DND-41 (cell line): ENCODE data around the gene LDLRAD2.

Experiments
- ATAC-seq: fragments of 200-7000 bp; cut with Tn5 transposase; 3 replicates; pipeline ENCODE4 v1.9.1; 2021; ENCODE audit warnings: low read depth; ENCODE audit not compliant: insufficient read depth
- DNase-seq: peaks from one replicate; pipeline ENCODE4 v3.0.0-alpha.2; 2020
- H2AFZ ChIP-seq: 2 replicates; pipeline ENCODE4 v1.6.0; 2012; ENCODE audit warnings: low read depth, low read length
- H3K27ac ChIP-seq: 2 replicates; pipeline ENCODE4 v1.5.1; 2012; ENCODE audit warnings: low read length, inconsistent platforms
- H3K27me3 ChIP-seq: fragments of 200-600 bp; sonication (generic); 2 replicates; pipeline ENCODE4 v1.6.0; 2012; ENCODE audit warnings: low read length, mild to moderate bottlenecking, inconsistent platforms; ENCODE audit not compliant: insufficient read depth, poor library complexity
- H3K36me3 ChIP-seq: 2 replicates; pipeline ENCODE4 v1.5.1; 2012; ENCODE audit warnings: low read length, inconsistent platforms; ENCODE audit not compliant: insufficient read depth
- H3K4me1 ChIP-seq: 2 replicates; pipeline ENCODE4 v1.5.1; 2012; ENCODE audit warnings: mild to moderate bottlenecking, low read length; ENCODE audit not compliant: insufficient read depth
- H3K4me2 ChIP-seq: 2 replicates; pipeline ENCODE4 v1.6.0; 2012; ENCODE audit warnings: mild to moderate bottlenecking, moderate library complexity, low read length, inconsistent platforms; ENCODE audit not compliant: insufficient read depth
- H3K4me3 ChIP-seq, 2 experiments: fragments of 200-600 bp in 1 of 2; shearing (Covaris generic) in 1 of 2; 2 replicates each; pipeline ENCODE4 v1.5.1; 2012 to 2016; ENCODE audit warnings: inconsistent platforms in 2 of 2, low read length in 2 of 2, mild to moderate bottlenecking in 2 of 2, low read depth in 1 of 2, moderate library complexity in 1 of 2
- H3K79me2 ChIP-seq: 2 replicates; pipeline ENCODE4 v1.6.0; 2012; ENCODE audit warnings: low read length, inconsistent platforms; ENCODE audit not compliant: insufficient read depth
- H3K9ac ChIP-seq: 2 replicates; pipeline ENCODE4 v1.6.0; 2012; ENCODE audit warnings: low read depth, mild to moderate bottlenecking, inconsistent platforms, low read length, moderate library complexity
- H3K9me3 ChIP-seq: 2 replicates; pipeline ENCODE4 v1.5.1; 2012; ENCODE audit warnings: low read length, moderate library complexity, mild to moderate bottlenecking, inconsistent platforms; ENCODE audit not compliant: insufficient read depth, severe bottlenecking
- H4K20me1 ChIP-seq: 2 replicates; pipeline ENCODE4 v1.6.0; 2012; ENCODE audit warnings: low read length; ENCODE audit not compliant: insufficient read depth
- EZH2 ChIP-seq: IDR thresholded peaks from 3 replicates; pipeline ENCODE4 v1.6.1; 2012; ENCODE audit warnings: borderline replicate concordance, low read depth, mild to moderate bottlenecking, moderate library complexity, low read length, inconsistent platforms; ENCODE audit not compliant: severe bottlenecking
- TF ChIP-seq, protein P1 (sequence below): IDR thresholded peaks from 2 replicates; pipeline ENCODE4 v1.5.1; 2012; ENCODE audit warnings: borderline replicate concordance, low read length, moderate library complexity, mild to moderate bottlenecking; ENCODE audit not compliant: poor library complexity, severe bottlenecking; ENCODE audit errors: extremely low read depth

The LDLRAD2 gene

DNA sequence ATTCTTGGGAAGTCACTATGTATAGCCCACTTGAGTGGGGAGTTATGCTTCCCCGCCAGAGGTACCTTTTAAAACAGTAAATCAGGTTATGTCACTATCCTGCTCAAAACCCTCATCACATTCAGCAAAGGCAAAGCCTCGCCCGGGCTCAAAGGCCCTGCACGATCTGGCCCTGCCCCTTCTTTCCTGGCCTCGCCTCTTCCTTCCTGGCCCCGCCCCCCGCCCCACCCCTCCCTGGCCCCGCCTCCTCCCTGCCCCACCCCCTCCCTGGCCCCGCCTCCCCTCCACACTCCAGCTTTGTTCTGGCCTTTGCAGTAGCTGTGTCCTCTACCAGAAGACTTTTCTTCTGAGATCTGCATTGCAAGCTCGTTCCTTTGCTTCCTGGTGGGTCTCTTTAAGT is 6.6 kb downstream of the LDLRAD2 start:
- DNase-seq (peak; percentile 58), ATAC-seq (peak; percentile 89)
- Histone ChIP-seq H3K27ac (no peak overlapping the region), H3K4me2 (no peak overlapping the region), H3K4me3 (no peak overlapping the region), H3K27me3 (no peaks in the 10 kb centered on the region), H2AFZ (no peak overlapping the region), H3K9ac (no peak overlapping the region), H3K9me3 (no peaks in the 10 kb centered on the region), H3K79me2 (no peaks in the 10 kb centered on the region), H3K36me3 (no peaks in the 10 kb centered on the region), H3K4me1 (0 out of 2 replicates have a peak, but pooled peaks cover 4% of the 10 kb centered on the region), H4K20me1 (peaks cover 3% of the 10 kb centered on the region)
- no peak for TF ChIP-seq EZH2

DNA sequence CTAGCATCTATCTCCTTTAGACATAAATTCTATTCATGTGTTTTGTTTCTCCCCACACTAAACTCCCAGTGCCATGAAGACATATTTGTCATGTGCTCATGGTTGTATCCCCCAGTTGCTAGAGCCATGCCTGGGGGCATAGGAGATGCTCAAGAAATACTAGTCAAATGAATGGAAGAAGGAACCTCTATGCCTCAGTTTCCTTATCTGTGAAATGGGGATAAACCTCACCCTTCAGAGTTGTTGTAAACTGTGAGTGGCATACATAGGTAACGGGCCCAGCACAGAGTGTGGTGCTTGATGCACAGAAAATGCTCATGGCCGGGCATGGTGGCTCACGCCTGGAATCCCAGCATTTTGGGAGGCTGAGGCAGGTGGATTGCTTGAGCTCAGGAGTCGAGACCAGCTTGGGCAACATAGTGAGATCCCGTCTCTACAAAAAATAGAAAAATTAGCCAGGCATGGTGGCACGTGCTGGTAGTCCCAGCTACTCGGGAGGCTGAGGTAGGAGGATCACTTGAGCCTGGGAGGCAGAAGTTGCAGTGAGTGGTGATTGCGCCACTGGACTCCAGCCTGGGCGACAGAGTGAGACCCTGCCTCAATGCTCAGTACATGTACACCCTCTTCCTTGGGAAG is 8.7 kb downstream of the LDLRAD2 start:
- TF ChIP-seq, protein P1, sequence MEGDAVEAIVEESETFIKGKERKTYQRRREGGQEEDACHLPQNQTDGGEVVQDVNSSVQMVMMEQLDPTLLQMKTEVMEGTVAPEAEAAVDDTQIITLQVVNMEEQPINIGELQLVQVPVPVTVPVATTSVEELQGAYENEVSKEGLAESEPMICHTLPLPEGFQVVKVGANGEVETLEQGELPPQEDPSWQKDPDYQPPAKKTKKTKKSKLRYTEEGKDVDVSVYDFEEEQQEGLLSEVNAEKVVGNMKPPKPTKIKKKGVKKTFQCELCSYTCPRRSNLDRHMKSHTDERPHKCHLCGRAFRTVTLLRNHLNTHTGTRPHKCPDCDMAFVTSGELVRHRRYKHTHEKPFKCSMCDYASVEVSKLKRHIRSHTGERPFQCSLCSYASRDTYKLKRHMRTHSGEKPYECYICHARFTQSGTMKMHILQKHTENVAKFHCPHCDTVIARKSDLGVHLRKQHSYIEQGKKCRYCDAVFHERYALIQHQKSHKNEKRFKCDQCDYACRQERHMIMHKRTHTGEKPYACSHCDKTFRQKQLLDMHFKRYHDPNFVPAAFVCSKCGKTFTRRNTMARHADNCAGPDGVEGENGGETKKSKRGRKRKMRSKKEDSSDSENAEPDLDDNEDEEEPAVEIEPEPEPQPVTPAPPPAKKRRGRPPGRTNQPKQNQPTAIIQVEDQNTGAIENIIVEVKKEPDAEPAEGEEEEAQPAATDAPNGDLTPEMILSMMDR, result no peak
- no peak for TF ChIP-seq EZH2
- H3K9ac ChIP-seq, result no peak overlapping the region
- H3K9me3 ChIP-seq, result no peaks in the 10 kb centered on the region
- H3K36me3 ChIP-seq, result no peaks in the 10 kb centered on the region
- H3K79me2 ChIP-seq, result no peaks in the 10 kb centered on the region
- H3K4me2 ChIP-seq, result no peak overlapping the region
- ATAC-seq (no peak), DNase-seq (no peak)
- H3K4me3 ChIP-seq, result no peak overlapping the region
- no peaks in the 10 kb centered on the region for H3K27me3 ChIP-seq
- H3K27ac ChIP-seq, result no peak overlapping the region
- H4K20me1 ChIP-seq, result peaks cover 3% of the 10 kb centered on the region
- 0 out of 2 replicates have a peak, but pooled peaks cover 4% of the 10 kb centered on the region for H3K4me1 ChIP-seq
- no peak overlapping the region for H2AFZ ChIP-seq

DNA sequence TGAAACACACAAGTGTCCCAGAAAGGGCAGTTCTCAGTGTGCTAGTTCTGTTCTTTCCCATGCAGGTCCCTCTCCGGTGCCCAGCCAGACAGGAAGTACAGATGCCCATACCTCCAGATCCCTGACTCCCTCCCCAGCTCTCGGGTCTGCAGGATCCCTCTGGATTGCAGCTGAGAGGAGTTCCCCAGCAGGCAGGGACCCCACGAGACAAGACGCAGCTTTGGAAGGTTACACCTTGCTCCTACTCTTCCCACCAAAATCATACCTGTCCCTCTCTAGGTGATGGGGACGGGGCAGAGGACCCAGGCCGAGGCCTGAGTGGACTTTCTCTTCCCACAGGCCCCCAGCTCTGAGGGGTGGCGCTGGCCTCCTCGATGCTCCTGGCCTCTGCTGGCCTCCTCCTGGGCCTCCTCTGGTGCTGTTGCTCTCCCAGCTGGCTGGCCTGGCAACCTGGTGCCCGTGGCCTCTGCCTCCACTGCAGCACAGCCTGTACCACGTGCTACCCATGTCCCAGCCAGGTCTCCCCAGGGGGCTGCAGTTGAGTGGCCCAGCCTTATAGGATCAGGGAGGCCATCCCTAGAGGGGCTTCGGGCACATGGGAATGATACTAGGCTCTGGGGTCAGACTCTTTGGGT is 9.4 kb downstream of the LDLRAD2 start:
- Histone ChIP-seq H3K36me3 (no peaks in the 10 kb centered on the region), H3K27ac (no peak overlapping the region), H3K9me3 (no peaks in the 10 kb centered on the region), H2AFZ (no peak overlapping the region), H4K20me1 (peaks cover 3% of the 10 kb centered on the region), H3K79me2 (no peaks in the 10 kb centered on the region), H3K4me3 (no peak overlapping the region), H3K9ac (no peak overlapping the region), H3K4me2 (no peak overlapping the region), H3K27me3 (no peaks in the 10 kb centered on the region), H3K4me1 (0 out of 2 replicates have a peak, but pooled peaks cover 4% of the 10 kb centered on the region)
- TF ChIP-seq, protein P1, result no peak
- TF ChIP-seq EZH2, result no peak
- ATAC-seq (no peak), DNase-seq (no peak)

DNA sequence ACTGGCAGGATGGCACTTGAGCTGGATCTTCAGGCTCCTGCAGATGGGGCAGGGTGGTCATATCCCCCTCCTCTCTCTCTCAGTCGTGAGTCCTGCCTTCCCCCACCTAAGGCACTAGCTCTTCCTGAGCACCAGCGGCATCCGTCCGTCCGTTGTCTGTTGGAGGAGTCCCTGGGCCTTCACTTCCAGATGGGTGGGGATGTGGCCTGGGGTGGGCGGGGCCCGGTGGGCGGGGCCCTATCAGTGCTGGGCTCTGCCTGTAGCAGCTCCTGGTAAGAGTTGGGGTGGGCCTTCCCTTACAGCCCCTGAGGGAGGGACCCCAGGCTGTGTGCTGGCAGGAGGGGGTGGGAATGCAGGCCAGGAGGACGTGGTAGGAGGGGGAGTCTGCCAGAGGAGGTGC is 10.3 kb downstream of the LDLRAD2 start:
- no peak overlapping the region for H3K4me2 ChIP-seq

More for the DNA sequence above, 10.3 kb downstream of the LDLRAD2 start:
- Histone ChIP-seq H3K9ac (no peak overlapping the region), H3K4me1 (0 out of 2 replicates have a peak, but pooled peaks cover 4% of the 10 kb centered on the region), H3K27ac (no peak overlapping the region), H3K79me2 (no peaks in the 10 kb centered on the region), H2AFZ (no peak overlapping the region), H3K27me3 (no peaks in the 10 kb centered on the region), H3K4me3 (no peak overlapping the region), H4K20me1 (no peaks in the 10 kb centered on the region; the same call in 1 of the 2 replicates), H3K9me3 (no peaks in the 10 kb centered on the region), H3K36me3 (no peaks in the 10 kb centered on the region)
- TF ChIP-seq EZH2, result no peak
- TF ChIP-seq, protein P1, result no peak
- ATAC-seq, result 0 out of 3 replicates have a peak, but pooled peaks have one; percentile 27
- DNase-seq, result peak; percentile 8
